ENCODE measurements around the gene CHD9NB. TPM values are rescaled to one million over a fixed set of nuclear protein-coding genes. Genes with fewer than 3 reads are reported as not detected.

The CHD9NB gene
- total and polyA plus RNA-seq, 2 experiments from 2014 or later, result 0.20 to 0.22 TPM

- Histone ChIP-seq H3K79me2 (ENCODE audit: insufficient read depth) (peaks cover 98% of the 10 kb centered on the region), H3K27me3 (replicated peaks; ENCODE audit: insufficient read depth) (no peaks in the 10 kb centered on the region), H3K4me1 (ENCODE audit: insufficient read depth) (no peaks in the 10 kb centered on the region), H3K9me3 (ENCODE audit: low read depth) (no peaks in the 10 kb centered on the region), H3K27ac (no peak overlapping the region), H3F3A (ENCODE audit: insufficient read depth) (no peaks in the 10 kb centered on the region), H3K4me2 (ENCODE audit: unreplicated experiment) (no peak overlapping the region), H4K20me1 (ENCODE audit: insufficient read depth) (no peaks in the 10 kb centered on the region), H3K36me3 (ENCODE audit: low read depth) (no peaks in the 10 kb centered on the region), H3K9ac (no peak overlapping the region), H3K4me3 (no peak overlapping the region), H2AFZ (no peak overlapping the region), H3K9me2 (ENCODE audit: insufficient read depth) (no peaks in the 10 kb centered on the region)
- TF ChIP-seq EZH2phosphoT487 (IDR thresholded peaks at IDR 0.05; ENCODE audit: insufficient read depth, low read depth) (no peak), EZH2 (IDR thresholded peaks at IDR 0.05; ENCODE audit: insufficient read depth, poor library complexity, severe bottlenecking) (no peak)
- in situ Hi-C loops (cut with MboI), result no loop called here
- 44 to 50% methylated on average over 6 of the region's 6 CpGs for WGBS, 2 experiments (ENCODE audit: low coverage in 1 of 2, low lambda C conversion rate in 2 of 2, missing lambda C conversion rate in 2 of 2)
- no peak for DNase-seq
These were observed 19.1 kb upstream of the CHD9NB start for GRCh38 chr16:53071748-53072301.

DNA sequence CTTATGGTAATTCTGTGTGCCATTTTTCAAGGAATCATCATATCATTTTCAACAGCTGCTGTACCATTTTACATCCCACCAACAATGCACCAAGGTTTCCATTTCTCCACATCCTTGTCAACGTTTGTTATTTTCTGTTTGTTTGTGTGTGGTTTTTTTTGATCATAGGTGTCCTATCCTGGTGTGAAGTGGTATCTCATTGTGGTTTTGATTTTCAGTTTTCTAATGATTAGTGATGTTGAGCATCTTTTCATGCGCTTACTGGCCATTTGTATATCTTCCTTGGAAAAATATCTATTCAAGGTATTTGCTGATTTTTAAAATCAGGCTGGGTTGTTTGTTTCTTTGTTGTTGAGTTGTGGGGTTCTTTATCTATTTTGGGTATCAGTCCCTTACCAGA is 17.1 kb upstream of the CHD9NB start:
- no peak overlapping the region for H3K4me3 ChIP-seq

GRCh38 chr16:53068423-53068833 is 15.7 kb upstream of the CHD9NB start:
- Histone ChIP-seq H3K4me2 (ENCODE audit: unreplicated experiment) (no peak overlapping the region), H3K9ac (no peak overlapping the region), H3K27me3 (replicated peaks; ENCODE audit: insufficient read depth) (no peaks in the 10 kb centered on the region), H2AFZ (no peak overlapping the region), H3K27ac (no peak overlapping the region), H3K79me2 (ENCODE audit: insufficient read depth) (peaks cover 93% of the 10 kb centered on the region), H3K9me2 (ENCODE audit: insufficient read depth) (no peaks in the 10 kb centered on the region), H3K36me3 (ENCODE audit: low read depth) (no peaks in the 10 kb centered on the region), H3K4me3 (no peak overlapping the region), H4K20me1 (ENCODE audit: insufficient read depth) (no peaks in the 10 kb centered on the region), H3F3A (ENCODE audit: insufficient read depth) (peaks cover 6% of the 10 kb centered on the region; the same call in 1 of the 2 replicates), H3K4me1 (ENCODE audit: insufficient read depth) (peaks cover 5% of the 10 kb centered on the region; the same call in 1 of the 2 replicates), H3K9me3 (ENCODE audit: low read depth) (no peaks in the 10 kb centered on the region)
- in situ Hi-C loops (cut with MboI), result loop anchor here (10.0 kb wide), 1 partner anchor 56 kb away; no protein-coding TSS in a partner anchor
- 97 to 100% methylated on average over 4 of the region's 4 CpGs for WGBS, 2 experiments (ENCODE audit: low coverage in 1 of 2, low lambda C conversion rate in 2 of 2, missing lambda C conversion rate in 2 of 2)
- TF ChIP-seq EZH2 (IDR thresholded peaks at IDR 0.05; ENCODE audit: insufficient read depth, poor library complexity, severe bottlenecking) (no peak), EZH2phosphoT487 (IDR thresholded peaks at IDR 0.05; ENCODE audit: insufficient read depth, low read depth) (no peak)
- DNase-seq, result no peak

More for the DNA sequence above, 17.1 kb upstream of the CHD9NB start:
- WGBS, 2 experiments (ENCODE audit: low coverage in 1 of 2, low lambda C conversion rate in 2 of 2, missing lambda C conversion rate in 2 of 2), result 75 to 77% methylated on average over 2 of the region's 2 CpGs
- in situ Hi-C loops (cut with MboI), result loop anchor here (10.0 kb wide), 1 partner anchor 55 kb away; no protein-coding TSS in a partner anchor
- H3K79me2 ChIP-seq (ENCODE audit: insufficient read depth), result peaks cover 95% of the 10 kb centered on the region
- H3K27ac ChIP-seq, result no peak overlapping the region
- no peak for DNase-seq
- H3K4me1 ChIP-seq (ENCODE audit: insufficient read depth), result peaks cover 5% of the 10 kb centered on the region; the same call in 1 of the 2 replicates
- no peak overlapping the region for H3K4me2 ChIP-seq (ENCODE audit: unreplicated experiment)
- TF ChIP-seq EZH2phosphoT487 (IDR thresholded peaks at IDR 0.05; ENCODE audit: insufficient read depth, low read depth) (no peak), EZH2 (IDR thresholded peaks at IDR 0.05; ENCODE audit: insufficient read depth, poor library complexity, severe bottlenecking) (no peak)
- no peaks in the 10 kb centered on the region for H3K27me3 ChIP-seq (replicated peaks; ENCODE audit: insufficient read depth)
- H3K9me2 ChIP-seq (ENCODE audit: insufficient read depth), result no peaks in the 10 kb centered on the region
- no peaks in the 10 kb centered on the region for H3K9me3 ChIP-seq (ENCODE audit: low read depth)
- peaks cover 6% of the 10 kb centered on the region; the same call in 1 of the 2 replicates for H3F3A ChIP-seq (ENCODE audit: insufficient read depth)
- H4K20me1 ChIP-seq (ENCODE audit: insufficient read depth), result no peaks in the 10 kb centered on the region
- H2AFZ ChIP-seq, result no peak overlapping the region
- H3K36me3 ChIP-seq (ENCODE audit: low read depth), result no peaks in the 10 kb centered on the region
- H3K9ac ChIP-seq, result no peak overlapping the region

DNA sequence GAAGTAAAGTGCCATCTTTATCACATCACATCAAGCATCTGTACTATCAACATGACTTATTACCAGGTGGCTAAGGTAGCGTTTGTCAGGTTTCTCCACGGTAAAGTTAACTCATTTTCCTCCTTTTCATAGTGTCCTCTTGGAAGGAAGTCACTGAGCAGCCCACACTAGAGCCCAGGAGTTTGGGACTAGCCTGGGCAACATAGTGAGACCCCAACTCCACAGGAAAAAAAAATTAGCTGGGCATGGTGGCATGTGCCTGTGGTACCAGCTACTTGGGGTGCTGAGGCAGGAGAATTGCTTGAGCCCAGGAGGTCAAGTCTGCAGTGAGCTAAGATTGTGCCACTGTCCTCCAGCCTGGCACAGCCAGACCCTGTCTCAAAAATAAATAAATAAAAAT is 15.0 kb upstream of the CHD9NB start:
- Histone ChIP-seq H3K4me2 (ENCODE audit: unreplicated experiment) (no peak overlapping the region), H4K20me1 (ENCODE audit: insufficient read depth) (no peaks in the 10 kb centered on the region), H3K36me3 (ENCODE audit: low read depth) (no peaks in the 10 kb centered on the region), H3K9ac (no peak overlapping the region), H3K27ac (no peak overlapping the region), H3K79me2 (ENCODE audit: insufficient read depth) (peaks cover 86% of the 10 kb centered on the region), H3K4me1 (ENCODE audit: insufficient read depth) (peaks cover 5% of the 10 kb centered on the region; the same call in 1 of the 2 replicates), H3K27me3 (replicated peaks; ENCODE audit: insufficient read depth) (no peaks in the 10 kb centered on the region), H3F3A (ENCODE audit: insufficient read depth) (peaks cover 6% of the 10 kb centered on the region; the same call in 1 of the 2 replicates), H2AFZ (no peak overlapping the region), H3K9me2 (ENCODE audit: insufficient read depth) (no peaks in the 10 kb centered on the region), H3K9me3 (ENCODE audit: low read depth) (no peaks in the 10 kb centered on the region), H3K4me3 (no peak overlapping the region)
- TF ChIP-seq EZH2phosphoT487 (IDR thresholded peaks at IDR 0.05; ENCODE audit: insufficient read depth, low read depth) (no peak), EZH2 (IDR thresholded peaks at IDR 0.05; ENCODE audit: insufficient read depth, poor library complexity, severe bottlenecking) (no peak)
- 81 to 92% methylated on average over 2 of the region's 2 CpGs for WGBS, 2 experiments (ENCODE audit: low coverage in 1 of 2, low lambda C conversion rate in 2 of 2, missing lambda C conversion rate in 2 of 2)
- DNase-seq, result no peak
- in situ Hi-C loops (cut with MboI), result loop anchor here (10.0 kb wide), 1 partner anchor 57 kb away; no protein-coding TSS in a partner anchor
